ENCODE measurements around the gene HOXB4. TPM values are rescaled to one million over a fixed set of nuclear protein-coding genes. Genes with fewer than 3 reads are reported as not detected.

The HOXB4 gene
- total RNA-seq, 2 donors from 2014 or later = 0.41 to 1.1 TPM

- TF ChIP-seq CTCF (IDR thresholded peaks at IDR 0.05) (no peak), POLR2A (IDR thresholded peaks at IDR 0.05) (no peak), POLR2AphosphoS5 (IDR thresholded peaks at IDR 0.05) (no peak)
- no peaks in the 10 kb centered on the region for H3K27me3 ChIP-seq (replicated peaks; ENCODE audit: insufficient read depth)
- 92% methylated on average over 15 of the region's 15 CpGs for WGBS
- intact Hi-C loops (cut with DNase I) = no loop called here
- DNase-seq (ENCODE audit: low spot score) = no peak
- no peak overlapping the region for H3K4me3 ChIP-seq
- H3K36me3 ChIP-seq = no peaks in the 10 kb centered on the region
- H3K9me3 ChIP-seq = no peaks in the 10 kb centered on the region
- H3K4me1 ChIP-seq (replicated peaks) = no peaks in the 10 kb centered on the region
- H3K27ac ChIP-seq = no peak overlapping the region
Measured at GRCh38 chr17:48561884-48562810, 16.0 kb downstream of the HOXB4 start.

DNA sequence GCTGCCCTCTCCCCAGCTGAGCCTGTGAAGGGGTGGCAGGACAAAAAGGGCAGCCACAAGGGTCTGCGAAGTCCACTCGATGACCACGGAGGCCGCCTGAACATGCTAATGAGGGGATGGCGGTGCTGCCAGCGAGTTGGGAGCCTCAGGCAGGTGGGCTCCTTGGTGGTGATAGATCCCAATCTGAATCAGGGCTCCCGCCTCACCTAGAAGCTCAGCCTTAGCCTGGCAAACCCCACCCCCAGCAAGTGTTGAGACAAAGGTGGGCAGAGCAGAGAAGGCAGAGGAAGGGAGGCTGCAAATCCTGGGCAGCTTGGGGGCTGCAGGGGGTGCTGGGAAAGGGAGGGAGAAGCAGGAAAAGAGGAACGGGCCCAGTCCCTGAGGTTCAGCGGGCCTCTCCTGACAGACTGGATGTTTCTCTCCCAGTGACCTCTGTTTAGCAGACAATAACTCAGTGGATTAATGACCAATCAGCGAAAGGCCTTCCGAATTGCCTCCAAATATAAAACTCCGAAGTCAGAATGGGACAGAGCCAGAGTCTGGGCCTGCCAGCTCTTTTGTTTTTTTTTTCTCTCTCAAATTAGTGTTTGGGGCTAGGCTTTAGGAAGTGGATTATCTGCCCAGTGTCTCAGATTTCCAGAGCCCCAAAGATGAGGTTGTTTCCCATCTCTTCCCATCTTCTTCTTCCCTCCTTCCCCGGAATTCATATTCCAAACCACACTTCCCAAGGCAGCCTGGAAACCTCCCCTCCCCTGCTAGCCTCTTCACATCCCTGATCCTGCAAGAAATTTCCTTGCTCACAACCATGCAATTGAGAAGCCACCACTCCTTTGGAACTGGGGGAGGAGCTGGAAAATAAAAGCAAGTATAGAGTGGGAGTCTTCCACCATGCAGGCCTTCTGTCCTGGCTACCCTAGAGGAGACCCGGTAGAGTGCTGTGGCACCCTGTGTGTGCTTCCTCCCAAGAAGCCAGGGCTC, 18.0 kb downstream of the HOXB4 start:
- H3K4me1 ChIP-seq (replicated peaks) = no peaks in the 10 kb centered on the region
- intact Hi-C loops (cut with DNase I) = no loop called here
- H3K27me3 ChIP-seq (replicated peaks; ENCODE audit: insufficient read depth) = no peaks in the 10 kb centered on the region
- no peak overlapping the region for H3K4me3 ChIP-seq
- WGBS = 86% methylated on average over 14 of the region's 14 CpGs
- no peak for DNase-seq (ENCODE audit: low spot score)
- TF ChIP-seq POLR2AphosphoS5 (IDR thresholded peaks at IDR 0.05) (no peak), POLR2A (IDR thresholded peaks at IDR 0.05) (no peak), CTCF (IDR thresholded peaks at IDR 0.05) (no peak)
- H3K9me3 ChIP-seq = no peaks in the 10 kb centered on the region
- no peaks in the 10 kb centered on the region for H3K36me3 ChIP-seq
- H3K27ac ChIP-seq = no peak overlapping the region

GRCh38 chr17:48559122-48559839, 18.9 kb downstream of the HOXB4 start:
- no peak overlapping the region for H3K27ac ChIP-seq

DNA sequence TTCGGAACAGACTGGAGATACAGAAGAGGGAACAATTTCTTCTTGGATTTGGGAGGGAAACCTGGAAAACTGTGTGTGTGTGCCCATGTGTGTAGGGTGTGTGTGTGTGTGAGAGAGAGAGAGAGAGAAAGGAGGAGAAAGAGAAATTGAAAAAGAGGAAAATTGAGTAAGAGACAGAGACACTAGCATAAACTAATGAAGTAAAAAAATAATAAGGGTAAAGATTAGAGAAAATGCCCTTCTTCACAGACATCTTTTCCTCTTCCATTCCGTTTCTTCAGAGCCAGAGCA, 19.4 kb downstream of the HOXB4 start:
- WGBS = 100% methylated on average over 2 of the region's 2 CpGs
- Histone ChIP-seq H3K36me3 (no peaks in the 10 kb centered on the region), H3K27ac (no peak overlapping the region), H3K4me1 (replicated peaks) (no peaks in the 10 kb centered on the region), H3K27me3 (replicated peaks; ENCODE audit: insufficient read depth) (no peaks in the 10 kb centered on the region), H3K4me3 (no peak overlapping the region), H3K9me3 (no peaks in the 10 kb centered on the region)
- no peak for DNase-seq (ENCODE audit: low spot score)
- intact Hi-C loops (cut with DNase I) = no loop called here
- TF ChIP-seq CTCF (IDR thresholded peaks at IDR 0.05) = no peak
- no peak for TF ChIP-seq POLR2AphosphoS5 (IDR thresholded peaks at IDR 0.05)
- TF ChIP-seq POLR2A (IDR thresholded peaks at IDR 0.05) = no peak

More at GRCh38 chr17:48559122-48559839, 18.9 kb downstream of the HOXB4 start:
- 92% methylated on average over 16 of the region's 16 CpGs for WGBS
- Histone ChIP-seq H3K4me3 (no peak overlapping the region), H3K27me3 (replicated peaks; ENCODE audit: insufficient read depth) (no peaks in the 10 kb centered on the region), H3K9me3 (no peaks in the 10 kb centered on the region), H3K36me3 (no peaks in the 10 kb centered on the region), H3K4me1 (replicated peaks) (no peaks in the 10 kb centered on the region)
- intact Hi-C loops (cut with DNase I) = no loop called here
- no peak for DNase-seq (ENCODE audit: low spot score)
- TF ChIP-seq CTCF (IDR thresholded peaks at IDR 0.05) = no peak
- no peak for TF ChIP-seq POLR2AphosphoS5 (IDR thresholded peaks at IDR 0.05)
- TF ChIP-seq POLR2A (IDR thresholded peaks at IDR 0.05) = no peak

Data from prostate gland (tissue), 2 donors.